Measurements from ENCODE around the gene CLCNKB.
"Not testable (repeated sequence)": the region's sequence is repeated elsewhere in the genome, so short reads cannot be mapped to it uniquely, and the experiment has no call there.

The CLCNKB gene

GRCh38 chr1:16033103-16033632 is 10.4 kb upstream of the CLCNKB start:
- DNase-seq (ENCODE audit: low spot score) = not testable (repeated sequence)

- DNase-seq (ENCODE audit: low spot score) = not testable (repeated sequence)
Observed at GRCh38 chr1:16036461-16036860, 7.1 kb upstream of the CLCNKB start.

GRCh38 chr1:16038620-16038912 is 5.0 kb upstream of the CLCNKB start:
- DNase-seq (ENCODE audit: low spot score) = no peak

- DNase-seq (ENCODE audit: low spot score) = not testable (repeated sequence)
Observed at GRCh38 chr1:16039871-16040270, 3.7 kb upstream of the CLCNKB start.

GRCh38 chr1:16041200-16041599 is 2.4 kb upstream of the CLCNKB start:
- DNase-seq (ENCODE audit: low spot score) = no peak

- DNase-seq (ENCODE audit: low spot score) = no peak
Observed at GRCh38 chr1:16042096-16042495, 1.5 kb upstream of the CLCNKB start.

GRCh38 chr1:16042654-16043053 is 928 bp upstream of the CLCNKB start:
- not testable (repeated sequence) for DNase-seq (ENCODE audit: low spot score)

- no peak for DNase-seq (ENCODE audit: low spot score)
Observed at GRCh38 chr1:16043950-16044349, 368 bp downstream of the CLCNKB start.

GRCh38 chr1:16046842-16047241 is 3.3 kb downstream of the CLCNKB start:
- DNase-seq (ENCODE audit: low spot score) = no peak

GRCh38 chr1:16047791-16048475 is 4.4 kb downstream of the CLCNKB start:
- no peak for DNase-seq (ENCODE audit: low spot score)

- DNase-seq (ENCODE audit: low spot score) = no peak
Observed at GRCh38 chr1:16048573-16049189, 5.1 kb downstream of the CLCNKB start.

- no peak for DNase-seq (ENCODE audit: low spot score)
Observed at GRCh38 chr1:16050328-16050727, 6.7 kb downstream of the CLCNKB start.

- no peak for DNase-seq (ENCODE audit: low spot score)
Observed at GRCh38 chr1:16051039-16051438, 7.5 kb downstream of the CLCNKB start.

GRCh38 chr1:16051949-16052348 is 8.4 kb downstream of the CLCNKB start:
- DNase-seq (ENCODE audit: low spot score) = not testable (repeated sequence)

- no peak for DNase-seq (ENCODE audit: low spot score)
Observed at GRCh38 chr1:16053781-16054502, 10.4 kb downstream of the CLCNKB start.

GRCh38 chr1:16054598-16055540 is 11.3 kb downstream of the CLCNKB start:
- DNase-seq (ENCODE audit: low spot score) = no peak

- DNase-seq (ENCODE audit: low spot score) = peak; percentile 82
Observed at GRCh38 chr1:16055613-16056520, 12.3 kb downstream of the CLCNKB start.

GRCh38 chr1:16056521-16056912 is 12.9 kb downstream of the CLCNKB start:
- not testable (repeated sequence) for DNase-seq (ENCODE audit: low spot score)

GRCh38 chr1:16057314-16057915 is 13.8 kb downstream of the CLCNKB start:
- not testable (repeated sequence) for DNase-seq (ENCODE audit: low spot score)

- DNase-seq (ENCODE audit: low spot score) = not testable (repeated sequence)
Observed at GRCh38 chr1:16058394-16059120, 15.0 kb downstream of the CLCNKB start.
